ENCODE results near the gene ERFE.
"Not testable (repeated sequence)": the region's sequence is repeated elsewhere in the genome, so short reads cannot be mapped to it uniquely, and the experiment has no call there.

Gene ERFE

GRCh38 chr2:238171072-238171431 is 12.3 kb downstream of the ERFE start:
- DNase-seq, result not testable (repeated sequence)

- no peak for DNase-seq
These were observed 12.9 kb downstream of the ERFE start for GRCh38 chr2:238171575-238172187.

- DNase-seq, result no peak
These were observed 13.7 kb downstream of the ERFE start for GRCh38 chr2:238172439-238172838.

- no peak for DNase-seq
These were observed 14.9 kb downstream of the ERFE start for GRCh38 chr2:238173692-238174091.

GRCh38 chr2:238174291-238174690 is 15.5 kb downstream of the ERFE start:
- no peak for DNase-seq

GRCh38 chr2:238174701-238175100 is 15.9 kb downstream of the ERFE start:
- no peak for DNase-seq

- DNase-seq, result no peak
These were observed 17.8 kb downstream of the ERFE start for GRCh38 chr2:238176613-238177012.

- DNase-seq, result no peak
These were observed 21.8 kb downstream of the ERFE start for GRCh38 chr2:238180554-238180953.

- DNase-seq, result no peak
These were observed 23.6 kb downstream of the ERFE start for GRCh38 chr2:238182362-238182761.

GRCh38 chr2:238183821-238184220 is 25.1 kb downstream of the ERFE start:
- no peak for DNase-seq

- no peak for DNase-seq
These were observed 29.1 kb downstream of the ERFE start for GRCh38 chr2:238187618-238188548.

- no peak for DNase-seq
These were observed 31.7 kb downstream of the ERFE start for GRCh38 chr2:238190445-238190844.

- DNase-seq, result no peak
These were observed 43.7 kb downstream of the ERFE start for GRCh38 chr2:238202326-238203093.

- peak; percentile 86 for DNase-seq
These were observed 44.6 kb downstream of the ERFE start, which contains the start of gene ILKAP for GRCh38 chr2:238203094-238203972. Gene ILKAP, minus strand, starts transcription at chr2:238203695. Its CDS starts 142 bp downstream, at chr2:238203553.

- DNase-seq, result no peak
These were observed 45.4 kb downstream of the ERFE start for GRCh38 chr2:238203973-238204683.

- no peak for DNase-seq
These were observed 48.2 kb downstream of the ERFE start for GRCh38 chr2:238207006-238207405.

- DNase-seq, result no peak
These were observed 57.9 kb downstream of the ERFE start for GRCh38 chr2:238216651-238217184.
